ENCODE results near the gene ADAMTS17.

GRCh38 chr15:100224206-100225185, 117.3 kb downstream of the ADAMTS17 start:
- TF ChIP-seq MYC (IDR thresholded peaks at IDR 0.05; ENCODE audit: low read depth, low read length) (no peak), CTCF (IDR thresholded peaks at IDR 0.05; ENCODE audit: low read depth, low read length) (no peak)
